Measurements from ENCODE around the gene BTBD19.
"Not testable (repeated sequence)": the region's sequence is repeated elsewhere in the genome, so short reads cannot be mapped to it uniquely, and the experiment has no call there.

Gene BTBD19

GRCh38 chr1:44829506-44830384 lies 21.4 kb downstream of the BTBD19 start:
- no peak for DNase-seq

- DNase-seq = no peak
Measured at GRCh38 chr1:44830900-44831304, 22.6 kb downstream of the BTBD19 start.

GRCh38 chr1:44831516-44831915 lies 23.2 kb downstream of the BTBD19 start:
- no peak for DNase-seq

GRCh38 chr1:44832056-44832705 lies 23.9 kb downstream of the BTBD19 start:
- no peak for DNase-seq

GRCh38 chr1:44834328-44834727 lies 26.0 kb downstream of the BTBD19 start:
- DNase-seq = no peak

- peak; percentile 67 for DNase-seq
Measured at GRCh38 chr1:44835738-44836675, 27.7 kb downstream of the BTBD19 start.

- not testable (repeated sequence) for DNase-seq
Measured at GRCh38 chr1:44838294-44838693, 30.0 kb downstream of the BTBD19 start.

GRCh38 chr1:44839576-44839975 lies 31.3 kb downstream of the BTBD19 start:
- no peak for DNase-seq

GRCh38 chr1:44842486-44842861 lies 34.2 kb downstream of the BTBD19 start:
- DNase-seq = no peak

GRCh38 chr1:44842862-44843655 lies 34.7 kb downstream of the BTBD19 start, which contains the start of gene PTCH2:
PTCH2 (minus strand) TSS chr1:44843253; CDS start chr1:44842932, 321 bp downstream.
- DNase-seq = peak; percentile 35

- no peak for DNase-seq
Measured at GRCh38 chr1:44846985-44847384, 38.7 kb downstream of the BTBD19 start.

GRCh38 chr1:44847845-44848244 lies 39.5 kb downstream of the BTBD19 start:
- DNase-seq = no peak

- no peak for DNase-seq
Measured at GRCh38 chr1:44848456-44849181, 40.3 kb downstream of the BTBD19 start.

GRCh38 chr1:44849575-44850132 lies 41.3 kb downstream of the BTBD19 start:
- no peak for DNase-seq

GRCh38 chr1:44851308-44851707 lies 43.0 kb downstream of the BTBD19 start:
- DNase-seq = no peak

- no peak for DNase-seq
Measured at GRCh38 chr1:44853201-44853600, 44.9 kb downstream of the BTBD19 start.

GRCh38 chr1:44854970-44855369 lies 46.6 kb downstream of the BTBD19 start:
- DNase-seq = no peak

GRCh38 chr1:44855742-44856141 lies 47.4 kb downstream of the BTBD19 start:
- no peak for DNase-seq

- no peak for DNase-seq
Measured at GRCh38 chr1:44857446-44857845, 49.1 kb downstream of the BTBD19 start.

- DNase-seq = no peak
Measured at GRCh38 chr1:44860331-44860730, 52.0 kb downstream of the BTBD19 start.

- DNase-seq = no peak
Measured at GRCh38 chr1:44860891-44861425, 52.6 kb downstream of the BTBD19 start.

Data from effector CD8-positive, alpha-beta T cell (primary cell).